HCT116 (cell line): ENCODE data around the gene APBA2. TPM values are rescaled to one million over a fixed set of nuclear protein-coding genes. Genes with fewer than 3 reads are reported as not detected.

Experiments used
- ATAC-seq: fragments of 200-7000 bp; cut with Tn5 transposase; 2 replicates; pipeline ENCODE4 v1.9.1; 2020; ENCODE audit warnings: mild to moderate bottlenecking, moderate library complexity
- BruUV-seq: library from RNA; stranded (reverse); fragments of 400-500 nt; replicated peaks from 2 replicates; lab custom pipeline; 2021; lab: Mats Ljungman, UMichigan
- CTCF ChIA-PET: fragments of 300-600 bp; sonication (Branson Sonifier 250); formaldehyde crosslinking; loops from one replicate; lab custom pipeline; 2021; ENCODE audit warnings: antibody characterized with exemption; lab: Charles Lee
- POLR2A ChIA-PET: fragments of 300-600, 350-600 bp; sonication (Branson Sonifier 250); formaldehyde crosslinking; loops from one replicate; lab custom pipeline; 2021; ENCODE audit warnings: antibody characterized with exemption; lab: Charles Lee
- RAD21 ChIA-PET, 2 experiments: fragments of 300-600 bp; sonication (Branson Sonifier 250); formaldehyde crosslinking; loops; one replicate each; lab custom pipeline; 2023; ENCODE audit warnings: low total read pairs in 2 of 2; ENCODE audit not compliant: uncharacterized antibody in 2 of 2, unreplicated experiment in 2 of 2, low non-redundant PET in 1 of 2; lab: Charles Lee
- DNase-seq: peaks from one replicate; pipeline ENCODE4 v3.0.0-alpha.2; 2010; ENCODE audit warnings: low read depth, low spot score
- H2AFZ ChIP-seq: fragments of 200-600 bp; shearing (Covaris generic), sonication (generic); 2 replicates; pipeline ENCODE4 v1.6.1; 2017; ENCODE audit warnings: low read depth, mixed run types, mixed read lengths, antibody characterized with exemption, low read length; ENCODE audit not compliant: poor library complexity, severe bottlenecking
- H3K27ac ChIP-seq: 2 replicates; pipeline ENCODE4 v1.5.1; 2012; ENCODE audit warnings: low read depth, low read length
- H3K27me3 ChIP-seq: fragments of 200-600 bp; sonication (generic); 2 replicates; pipeline ENCODE4 v1.6.1; 2016; ENCODE audit warnings: mixed run types, low read length, mixed read lengths; ENCODE audit not compliant: insufficient read depth
- H3K36me3 ChIP-seq, 2 experiments: fragments of 200-500 bp in 1 of 2; fragments of 200-600 bp in 1 of 2; sonication (Bioruptor generic) in 1 of 2; sonication (generic) in 1 of 2; 2 replicates each; pipeline versions ENCODE4 v1.5.1 to v1.6.1; 2014 to 2016; ENCODE audit warnings: low read length in 2 of 2, inconsistent platforms in 1 of 2, mixed read lengths in 1 of 2, mixed run types in 1 of 2; ENCODE audit not compliant: insufficient read depth in 2 of 2, control insufficient read depth in 1 of 2
- H3K4me1 ChIP-seq, 2 experiments: fragments of 200-600 bp in 1 of 2; sonication (generic) in 1 of 2; 2 replicates each; pipeline versions ENCODE4 v1.5.1 to v1.6.1; 2012 to 2017; ENCODE audit warnings: low read length in 2 of 2, inconsistent platforms in 1 of 2, mild to moderate bottlenecking in 1 of 2, mixed read lengths in 1 of 2, mixed run types in 1 of 2, moderate library complexity in 1 of 2; ENCODE audit not compliant: insufficient read depth in 2 of 2, control insufficient read depth in 1 of 2
- H3K4me2 ChIP-seq: fragments of 200-600 bp; sonication (generic); 2 replicates; pipeline ENCODE4 v1.6.1; 2017; ENCODE audit warnings: mixed run types, low read length, mixed read lengths
- H3K4me3 ChIP-seq, 2 experiments: fragments of 200-600 bp in 1 of 2; sonication (generic) in 1 of 2; replicated peaks in 1 of 2; 2 replicates each; pipeline ENCODE4 v1.5.1; 2011 to 2016; ENCODE audit warnings: low read length in 2 of 2, control low read depth in 1 of 2, low read depth in 1 of 2, mild to moderate bottlenecking in 1 of 2, mixed read lengths in 1 of 2, mixed run types in 1 of 2
- H3K79me2 ChIP-seq: fragments of 200-600 bp; sonication (generic); 2 replicates; pipeline ENCODE4 v1.6.1; 2017; ENCODE audit warnings: mild to moderate bottlenecking, mixed run types, low read length, moderate library complexity, mixed read lengths; ENCODE audit not compliant: insufficient read depth
- H3K9ac ChIP-seq: fragments of 200-600 bp; sonication (generic); 2 replicates; pipeline ENCODE4 v1.6.1; 2016; ENCODE audit warnings: low read length, mixed read lengths
- H3K9me2 ChIP-seq: fragments of 200-600 bp; sonication (generic), shearing (Covaris generic); 2 replicates; pipeline ENCODE4 v1.6.1; 2017; ENCODE audit warnings: mixed run types, mild to moderate bottlenecking, moderate library complexity; ENCODE audit not compliant: insufficient read depth
- H3K9me3 ChIP-seq, 2 experiments: fragments of 200-500 bp in 1 of 2; fragments of 200-600 bp in 1 of 2; sonication (Bioruptor generic) in 1 of 2; sonication (generic) in 1 of 2; 2 replicates each; pipeline ENCODE4 v1.6.1; 2014 to 2017; ENCODE audit warnings: low read length in 2 of 2, mixed read lengths in 2 of 2, inconsistent platforms in 1 of 2, low read depth in 1 of 2, mild to moderate bottlenecking in 1 of 2, mixed run types in 1 of 2, moderate library complexity in 1 of 2; ENCODE audit not compliant: control insufficient read depth in 1 of 2, insufficient read depth in 1 of 2
- H4K20me1 ChIP-seq: fragments of 200-600 bp; sonication (generic), shearing (Covaris generic); 2 replicates; pipeline ENCODE4 v1.6.1; 2017; ENCODE audit warnings: mixed run types, mild to moderate bottlenecking, moderate library complexity; ENCODE audit not compliant: insufficient read depth
- CBX3 ChIP-seq: IDR thresholded peaks from 2 replicates; pipeline ENCODE4 v1.6.1; 2012; ENCODE audit warnings: low read depth
- ELF1 ChIP-seq: IDR thresholded peaks from 2 replicates; pipeline ENCODE4 v1.6.1; 2012; ENCODE audit warnings: low read depth, borderline replicate concordance
- JUND ChIP-seq: IDR thresholded peaks from 2 replicates; pipeline ENCODE4 v1.6.1; 2012
- MAX ChIP-seq: IDR thresholded peaks from 2 replicates; pipeline ENCODE4 v1.6.1; 2012
- POLR2A ChIP-seq: IDR thresholded peaks from 2 replicates; pipeline ENCODE4 v1.7.0; 2011; ENCODE audit warnings: borderline replicate concordance; ENCODE audit not compliant: insufficient read depth, insufficient read length; ENCODE audit errors: extremely low read depth
- RAD21 ChIP-seq: IDR thresholded peaks from 2 replicates; pipeline ENCODE4 v1.6.1; 2012; ENCODE audit warnings: low read depth, mild to moderate bottlenecking
- REST ChIP-seq: IDR thresholded peaks from 2 replicates; pipeline ENCODE4 v1.6.1; 2012; ENCODE audit warnings: low read depth
- SP1 ChIP-seq: IDR thresholded peaks from 2 replicates; pipeline ENCODE4 v1.6.1; 2012; ENCODE audit warnings: low read depth
- ZBTB33 ChIP-seq: IDR thresholded peaks from 2 replicates; pipeline ENCODE4 v1.6.1; 2011; ENCODE audit warnings: mild to moderate bottlenecking, low read length, moderate library complexity; ENCODE audit not compliant: insufficient replicate concordance; ENCODE audit errors: extremely low read depth
- ZFX ChIP-seq: fragments of 450-650 bp; IDR thresholded peaks from 2 replicates; pipeline ENCODE4 v1.6.1; 2017
- ZNF274 ChIP-seq: fragments of 200-500 bp; sonication (Bioruptor generic); IDR thresholded peaks from 2 replicates; pipeline ENCODE4 v1.6.1; 2014; ENCODE audit warnings: mild to moderate bottlenecking, low read depth, low read length, inconsistent platforms
- intact Hi-C: fragments of 100-400 bp; cut with micrococcal nuclease; formaldehyde crosslinking; loops from 2 replicates; pipeline ENCODE4 v1.10.0; 2022
- total RNA-seq: library from RNA; stranded (reverse); gene quantifications from one replicate; pipeline ENCODE4 v1.2.1, GENCODE V29; 2021; ENCODE audit not compliant: unreplicated experiment

The APBA2 gene
- total RNA-seq, 1 experiment from 2014 or later: 0.47 TPM

- TF ChIP-seq ZBTB33 (no peak), CBX3 (no peak), ZFX (no peak), POLR2A (no peak)
Measured at GRCh38 chr15:29117778-29118177, 232.0 kb downstream of the APBA2 start (continued).

- intact Hi-C loops: no loop called here
- ChIA-PET RAD21 (no interaction called here), CTCF (interaction anchor here (1.0 kb wide), 1 partner anchor 18 kb away, joined by 3 read pairs; no protein-coding TSS in a partner anchor)
Measured at GRCh38 chr15:29119847-29120246, 234.1 kb downstream of the APBA2 start.

More at GRCh38 chr15:29119847-29120246, 234.1 kb downstream of the APBA2 start:
- Histone ChIP-seq H3K9me3 (no peaks in the 10 kb centered on the region), H3K4me2 (no peak overlapping the region), H3K9me2 (no peaks in the 10 kb centered on the region), H3K27me3 (no peaks in the 10 kb centered on the region), H3K4me3 (no peak overlapping the region), H4K20me1 (no peaks in the 10 kb centered on the region), H3K4me1 (peaks cover 14 to 17% of the 10 kb centered on the region in 2 experiments), H3K27ac (no peak overlapping the region), H3K9ac (no peak overlapping the region), H3K36me3 (no peaks in the 10 kb centered on the region), H2AFZ (no peak overlapping the region), H3K79me2 (no peaks in the 10 kb centered on the region)
- BruUV-seq: no TSS peak
- ATAC-seq (no peak), DNase-seq (no peak)
- TF ChIP-seq ELF1 (no peak), MAX (no peak), RAD21 (no peak), ZNF274 (no peak), SP1 (no peak), REST (no peak), JUND (no peak)
- POLR2A ChIA-PET: no interaction called here
